ENCODE results near the gene RHEBL1. TPM values are rescaled to one million over a fixed set of nuclear protein-coding genes. Genes with fewer than 3 reads are reported as not detected.

RHEBL1 gene
- total and polyA plus RNA-seq, 2 of the 4 experiments (the other 2 are of a cell fraction), result 0.62 to 0.72 TPM

DNA sequence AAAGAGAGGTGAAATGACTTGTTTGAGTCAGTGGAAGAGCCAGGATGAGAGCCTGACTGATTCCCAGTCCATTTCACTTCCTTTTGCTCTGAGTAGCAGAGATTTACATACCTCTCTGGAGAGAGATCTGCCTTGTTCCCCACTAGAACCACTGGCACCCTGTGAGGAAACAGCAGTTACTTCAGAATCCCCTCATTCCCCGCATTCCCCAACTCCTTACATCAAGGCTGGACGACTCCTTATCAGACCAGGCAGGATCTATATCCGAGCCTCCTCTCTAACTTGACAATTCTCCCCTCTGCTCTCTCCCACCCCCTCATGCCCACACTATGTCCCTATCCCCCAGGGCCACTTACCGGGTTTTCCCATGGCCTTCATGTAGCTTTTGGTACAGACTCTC, 3.7 kb downstream of the RHEBL1 start:
- no peak overlapping the region for H3K4ac ChIP-seq (ENCODE audit: low read depth, low read length)
- ATAC-seq (ENCODE audit: low read depth), result no peak
- in situ Hi-C loops (cut with MboI; ENCODE audit: low sequenced_read_pairs) (no loop called here), dilution Hi-C loops (cut with HindIII; ENCODE audit: low sequenced_read_pairs, unreplicated experiment) (no loop called here), intact Hi-C loops (cut with micrococcal nuclease) (no loop called here)
- H3K14ac ChIP-seq (replicated peaks; ENCODE audit: low read depth, low read length), result no peak overlapping the region
- no peaks in the 10 kb centered on the region for H3K9me1 ChIP-seq (ENCODE audit: insufficient read depth, low read length)
- H3K36me3 ChIP-seq (ENCODE audit: control insufficient read depth, insufficient read depth, low read length), result no peaks in the 10 kb centered on the region
- no peak overlapping the region for H4K8ac ChIP-seq (ENCODE audit: low read depth in 2 of 2, low read length in 2 of 2)
- H4K5ac ChIP-seq (ENCODE audit: low read depth, low read length), result no peak overlapping the region
- H2BK120ac ChIP-seq (ENCODE audit: low read depth, low read length), result no peak overlapping the region
- no peak overlapping the region for H4K91ac ChIP-seq (ENCODE audit: insufficient read depth, low read depth, low read length)
- no peak overlapping the region for H2BK20ac ChIP-seq (ENCODE audit: low read depth, low read length)
- no peaks in the 10 kb centered on the region; the same call in 1 of the 2 replicates for H3K4me1 ChIP-seq (ENCODE audit: control insufficient read depth, insufficient read depth, low read length)
- H3K27ac ChIP-seq (ENCODE audit: insufficient read depth, low read length), result no peak overlapping the region
- H3K18ac ChIP-seq (ENCODE audit: low read depth, low read length), result no peak overlapping the region
- no peak for TF ChIP-seq RCOR1 (IDR thresholded peaks at IDR 0.05; ENCODE audit: insufficient replicate concordance, low read length)
- TF ChIP-seq CHD1 (IDR thresholded peaks at IDR 0.05; ENCODE audit: low read depth, low read length), result no peak
- TF ChIP-seq RAD21 (IDR thresholded peaks at IDR 0.05; ENCODE audit: low read length), result no peak
- TF ChIP-seq POLR2A (IDR thresholded peaks at IDR 0.05; ENCODE audit: low read depth, low read length), result no peak
- no peak for TF ChIP-seq CEBPB (IDR thresholded peaks at IDR 0.05; ENCODE audit: low read depth, low read length)
- TF ChIP-seq, protein P1, sequence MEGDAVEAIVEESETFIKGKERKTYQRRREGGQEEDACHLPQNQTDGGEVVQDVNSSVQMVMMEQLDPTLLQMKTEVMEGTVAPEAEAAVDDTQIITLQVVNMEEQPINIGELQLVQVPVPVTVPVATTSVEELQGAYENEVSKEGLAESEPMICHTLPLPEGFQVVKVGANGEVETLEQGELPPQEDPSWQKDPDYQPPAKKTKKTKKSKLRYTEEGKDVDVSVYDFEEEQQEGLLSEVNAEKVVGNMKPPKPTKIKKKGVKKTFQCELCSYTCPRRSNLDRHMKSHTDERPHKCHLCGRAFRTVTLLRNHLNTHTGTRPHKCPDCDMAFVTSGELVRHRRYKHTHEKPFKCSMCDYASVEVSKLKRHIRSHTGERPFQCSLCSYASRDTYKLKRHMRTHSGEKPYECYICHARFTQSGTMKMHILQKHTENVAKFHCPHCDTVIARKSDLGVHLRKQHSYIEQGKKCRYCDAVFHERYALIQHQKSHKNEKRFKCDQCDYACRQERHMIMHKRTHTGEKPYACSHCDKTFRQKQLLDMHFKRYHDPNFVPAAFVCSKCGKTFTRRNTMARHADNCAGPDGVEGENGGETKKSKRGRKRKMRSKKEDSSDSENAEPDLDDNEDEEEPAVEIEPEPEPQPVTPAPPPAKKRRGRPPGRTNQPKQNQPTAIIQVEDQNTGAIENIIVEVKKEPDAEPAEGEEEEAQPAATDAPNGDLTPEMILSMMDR (conservative IDR thresholded peaks at IDR 0.05; ENCODE audit: low read depth, low read length), result no peak
- no peak for TF ChIP-seq NFE2L2 (IDR thresholded peaks at IDR 0.05; ENCODE audit: low read depth, low read length)
- no peak for TF ChIP-seq MAFK (IDR thresholded peaks at IDR 0.05; ENCODE audit: low read depth, low read length)
- TF ChIP-seq SMC3 (IDR thresholded peaks at IDR 0.05; ENCODE audit: low read depth, low read length), result no peak
- no peak for TF ChIP-seq RFX5 (IDR thresholded peaks at IDR 0.05; ENCODE audit: low read depth, low read length)
- TF ChIP-seq MAZ (IDR thresholded peaks at IDR 0.05; ENCODE audit: borderline replicate concordance, low read depth, low read length), result no peak
- peaks cover 7 to 12% of the 10 kb centered on the region in 2 experiments; a peak in 3 of 4 replicates for H3K79me1 ChIP-seq (ENCODE audit: low read depth in 1 of 2, low read length in 2 of 2)
- no peak overlapping the region for H3K23ac ChIP-seq (ENCODE audit: low read depth, low read length)
- no peak overlapping the region for H2AK5ac ChIP-seq (ENCODE audit: low read depth, low read length)
- H2BK15ac ChIP-seq (ENCODE audit: low read depth, low read length), result no peak overlapping the region
- BruUV-seq (replicated peaks), result no TSS peak
- no peak overlapping the region for H3K4me3 ChIP-seq (ENCODE audit: insufficient read depth, low read depth, low read length)
- DNase-seq, result no peak
- no peak overlapping the region for H2BK5ac ChIP-seq (ENCODE audit: low read depth, low read length, poor library complexity, severe bottlenecking)
- no peak overlapping the region for H3K9ac ChIP-seq (ENCODE audit: low read depth, low read length)
- H3K4me2 ChIP-seq (ENCODE audit: low read depth, low read length), result no peak overlapping the region
- ChIA-PET POLR2A (ENCODE audit: unreplicated experiment) (no interaction called here), CTCF (no interaction called here)
- WGBS, 2 experiments (ENCODE audit: extremely low coverage in 2 of 2, insufficient read length in 1 of 2), result 69% methylated on average over 3 of the region's 4 CpGs; no CpG with 5 or more reads in 1 of the 2 experiments
- H3K56ac ChIP-seq (ENCODE audit: extremely low read depth, insufficient read depth, low read length), result no peak overlapping the region
- H3K27me3 ChIP-seq (ENCODE audit: control insufficient read depth, insufficient read depth, low read length), result no peaks in the 10 kb centered on the region
- no peaks in the 10 kb centered on the region for H4K20me1 ChIP-seq (ENCODE audit: insufficient read depth, low read length)
- no peak overlapping the region for H2AFZ ChIP-seq (replicated peaks; ENCODE audit: low read length, poor library complexity)
- H2AK9ac ChIP-seq (replicated peaks; ENCODE audit: low read depth, low read length, poor library complexity), result no peak overlapping the region
- no peaks in the 10 kb centered on the region for H3K9me3 ChIP-seq (ENCODE audit: control insufficient read depth, insufficient read depth, low read length)

All from IMR-90 (cell line).